ENCODE measurements around the gene CAPZB. TPM values are rescaled to one million over a fixed set of nuclear protein-coding genes. Genes with fewer than 3 reads are reported as not detected.

The CAPZB gene
- total RNA-seq, 2 experiments from 2014 or later = 335 to 340 TPM

DNA sequence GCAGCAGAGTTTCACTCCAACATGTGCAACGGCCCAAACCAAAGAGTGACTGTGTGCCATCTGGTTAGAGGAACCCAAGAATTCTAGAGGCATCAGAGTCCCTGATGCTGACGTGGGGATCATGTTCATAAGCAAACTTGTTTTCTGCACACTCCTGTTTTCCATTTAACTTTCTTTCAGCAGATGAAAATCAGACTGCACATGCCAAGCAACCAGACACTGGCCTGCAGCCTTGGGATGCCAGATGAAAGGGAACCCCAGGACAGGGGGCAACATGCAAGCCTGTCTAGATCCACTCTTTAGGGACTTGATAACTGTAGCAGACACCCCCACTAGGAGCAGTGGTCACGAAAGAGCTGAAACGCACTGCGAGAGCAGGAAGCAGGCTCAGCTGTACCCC lies 116.4 kb downstream of the CAPZB start:
- no peak for ATAC-seq
- Mint-ChIP-seq H3K4me3 (no peak overlapping the region), H3K27me3 (no peaks in the 10 kb centered on the region), H3K9me3 (no peaks in the 10 kb centered on the region), H3K4me1 (ENCODE audit: low read depth) (peaks cover 31% of the 10 kb centered on the region), H3K27ac (peak overlapping the region; percentile 61), H3K36me3 (ENCODE audit: low read depth) (no peaks in the 10 kb centered on the region)
- POLR2A ChIA-PET = no interaction called here
- DNase-seq = no peak
- intact Hi-C loops (cut with micrococcal nuclease) = no loop called here
- CTCF ChIA-PET = interaction anchor here (1.0 to 1.1 kb wide), 2 partner anchors 22 to 285 kb away, joined by 3 to 4 read pairs; no protein-coding TSS in a partner anchor
- TF ChIP-seq, protein P1, sequence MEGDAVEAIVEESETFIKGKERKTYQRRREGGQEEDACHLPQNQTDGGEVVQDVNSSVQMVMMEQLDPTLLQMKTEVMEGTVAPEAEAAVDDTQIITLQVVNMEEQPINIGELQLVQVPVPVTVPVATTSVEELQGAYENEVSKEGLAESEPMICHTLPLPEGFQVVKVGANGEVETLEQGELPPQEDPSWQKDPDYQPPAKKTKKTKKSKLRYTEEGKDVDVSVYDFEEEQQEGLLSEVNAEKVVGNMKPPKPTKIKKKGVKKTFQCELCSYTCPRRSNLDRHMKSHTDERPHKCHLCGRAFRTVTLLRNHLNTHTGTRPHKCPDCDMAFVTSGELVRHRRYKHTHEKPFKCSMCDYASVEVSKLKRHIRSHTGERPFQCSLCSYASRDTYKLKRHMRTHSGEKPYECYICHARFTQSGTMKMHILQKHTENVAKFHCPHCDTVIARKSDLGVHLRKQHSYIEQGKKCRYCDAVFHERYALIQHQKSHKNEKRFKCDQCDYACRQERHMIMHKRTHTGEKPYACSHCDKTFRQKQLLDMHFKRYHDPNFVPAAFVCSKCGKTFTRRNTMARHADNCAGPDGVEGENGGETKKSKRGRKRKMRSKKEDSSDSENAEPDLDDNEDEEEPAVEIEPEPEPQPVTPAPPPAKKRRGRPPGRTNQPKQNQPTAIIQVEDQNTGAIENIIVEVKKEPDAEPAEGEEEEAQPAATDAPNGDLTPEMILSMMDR (IDR thresholded peaks at IDR 0.05) = no peak

DNA sequence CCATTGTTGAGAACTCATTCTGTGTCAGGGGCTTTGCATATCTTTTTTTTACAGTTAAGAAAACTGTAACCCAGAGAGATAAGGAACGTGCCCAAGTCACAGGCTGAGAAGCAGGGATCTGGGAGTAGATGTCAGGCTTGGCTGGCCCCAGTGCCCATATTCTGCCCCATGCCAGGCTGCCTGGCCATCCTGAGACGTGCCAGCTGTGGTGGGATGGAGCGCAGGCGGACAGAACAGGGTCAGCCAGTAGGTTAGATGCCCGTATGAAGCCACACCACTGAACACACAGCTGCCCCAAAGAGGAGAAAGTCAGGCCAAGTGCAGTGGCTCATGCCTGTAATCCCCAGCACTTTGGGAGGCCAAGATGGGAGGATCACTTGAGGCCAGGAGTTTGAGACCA lies 117.3 kb downstream of the CAPZB start:
- Mint-ChIP-seq H3K36me3 (ENCODE audit: low read depth) (no peaks in the 10 kb centered on the region), H3K27ac (no peak overlapping the region), H3K27me3 (no peaks in the 10 kb centered on the region), H3K4me3 (no peak overlapping the region), H3K9me3 (no peaks in the 10 kb centered on the region), H3K4me1 (ENCODE audit: low read depth) (peaks cover 34% of the 10 kb centered on the region)
- ChIA-PET POLR2A (no interaction called here), CTCF (interaction anchor here (2.0 kb wide), 1 partner anchor 214 kb away, joined by 5 read pairs; no protein-coding TSS in a partner anchor)
- ATAC-seq (no peak), DNase-seq (no peak)
- TF ChIP-seq, protein P1 (IDR thresholded peaks at IDR 0.05) = no peak
- intact Hi-C loops (cut with micrococcal nuclease) = no loop called here

DNA sequence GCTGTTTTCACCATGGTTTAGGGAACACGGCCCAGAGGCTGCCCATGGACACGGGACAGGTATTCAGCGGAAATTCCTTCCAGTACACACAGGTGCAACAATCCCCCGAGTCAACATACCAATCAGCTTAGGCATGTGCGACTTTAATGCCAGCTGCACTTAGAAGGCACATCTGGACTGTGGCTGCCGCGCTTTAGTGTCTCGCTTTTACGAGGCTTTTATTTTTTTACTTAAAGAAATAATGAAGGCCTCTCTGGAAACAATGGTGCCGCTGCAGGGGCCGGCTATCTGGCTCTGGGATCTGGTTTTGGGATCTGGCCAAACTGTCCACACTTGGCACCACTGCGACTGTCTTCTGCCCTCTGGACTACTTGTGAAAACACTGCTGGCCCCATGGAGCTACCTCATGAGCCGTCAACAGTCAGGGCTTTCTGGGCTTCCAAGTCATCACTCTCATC lies 117.7 kb downstream of the CAPZB start:
- ATAC-seq = no peak
- DNase-seq = no peak
- Mint-ChIP-seq H3K4me3 (no peak overlapping the region), H3K4me1 (ENCODE audit: low read depth) (peaks cover 35% of the 10 kb centered on the region), H3K9me3 (no peaks in the 10 kb centered on the region), H3K27me3 (no peaks in the 10 kb centered on the region), H3K27ac (no peak overlapping the region), H3K36me3 (ENCODE audit: low read depth) (peaks cover 3% of the 10 kb centered on the region)
- intact Hi-C loops (cut with micrococcal nuclease) = no loop called here
- ChIA-PET CTCF (interaction anchor here (0.9 to 2.0 kb wide), 3 partner anchors 14 to 214 kb away, joined by 3 to 5 read pairs (median 3); no protein-coding TSS in a partner anchor), POLR2A (interaction anchor here (0.9 kb wide), 1 partner anchor 9 kb away, joined by 3 read pairs; no protein-coding TSS in a partner anchor)
- TF ChIP-seq, protein P1 (IDR thresholded peaks at IDR 0.05) = no peak

DNA sequence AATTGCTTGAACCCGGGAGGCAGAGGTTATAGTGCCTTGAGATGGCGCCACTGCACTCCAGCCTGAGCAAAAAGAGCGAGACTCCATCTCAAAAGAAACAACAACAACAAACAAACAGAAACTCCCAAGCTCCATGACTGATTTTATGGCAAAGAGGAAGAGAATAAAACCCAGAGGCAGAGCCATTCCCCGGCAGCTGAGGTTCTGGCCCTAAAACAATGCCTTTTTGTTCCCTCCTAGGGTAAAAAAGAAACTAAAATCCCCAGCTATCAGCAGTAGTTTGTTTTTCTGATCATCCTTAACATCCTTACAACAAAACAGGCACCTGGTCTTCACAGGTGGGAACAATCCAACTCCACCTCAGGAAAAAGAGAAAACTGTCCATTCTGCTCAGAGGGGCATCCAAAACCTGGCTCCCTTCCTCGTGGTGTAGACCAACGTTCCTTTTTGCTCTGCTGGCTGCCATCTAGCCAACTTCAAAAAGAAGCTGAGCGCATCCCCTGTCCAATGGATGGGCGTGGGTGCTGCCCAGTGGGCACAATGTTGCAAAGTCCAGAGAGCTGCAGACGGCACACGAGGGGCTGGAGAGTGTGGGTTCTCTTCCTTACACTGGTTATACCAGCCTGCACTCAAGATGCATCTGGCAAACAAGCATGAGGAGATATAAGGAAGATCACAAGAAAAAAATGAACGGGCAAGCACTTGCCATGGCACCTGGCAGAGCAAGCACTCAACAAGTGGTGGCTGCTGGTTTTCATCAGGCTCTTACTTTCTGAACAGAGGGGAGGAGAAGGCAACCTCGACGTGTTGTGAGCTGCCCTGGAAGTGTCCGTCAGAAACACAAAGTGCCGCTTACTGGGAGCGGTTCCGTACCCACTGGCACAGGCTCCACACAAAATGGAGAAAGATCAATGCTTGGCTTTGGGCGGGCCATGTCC lies 118.5 kb downstream of the CAPZB start:
- ATAC-seq = no peak
- Mint-ChIP-seq H3K27ac (peak overlapping the region; percentile 59), H3K27me3 (no peaks in the 10 kb centered on the region), H3K4me1 (ENCODE audit: low read depth) (peaks cover 39% of the 10 kb centered on the region), H3K9me3 (no peaks in the 10 kb centered on the region), H3K4me3 (no peak overlapping the region), H3K36me3 (ENCODE audit: low read depth) (peaks cover 3% of the 10 kb centered on the region)
- DNase-seq = no peak
- TF ChIP-seq, protein P1 (IDR thresholded peaks at IDR 0.05) = no peak
- intact Hi-C loops (cut with micrococcal nuclease) = no loop called here
- ChIA-PET POLR2A (interaction anchor here (0.9 kb wide), 1 partner anchor 9 kb away, joined by 3 read pairs; no protein-coding TSS in a partner anchor), CTCF (interaction anchor here (0.9 to 2.0 kb wide), 3 partner anchors 14 to 215 kb away, joined by 3 to 5 read pairs (median 3); no protein-coding TSS in a partner anchor)

DNA sequence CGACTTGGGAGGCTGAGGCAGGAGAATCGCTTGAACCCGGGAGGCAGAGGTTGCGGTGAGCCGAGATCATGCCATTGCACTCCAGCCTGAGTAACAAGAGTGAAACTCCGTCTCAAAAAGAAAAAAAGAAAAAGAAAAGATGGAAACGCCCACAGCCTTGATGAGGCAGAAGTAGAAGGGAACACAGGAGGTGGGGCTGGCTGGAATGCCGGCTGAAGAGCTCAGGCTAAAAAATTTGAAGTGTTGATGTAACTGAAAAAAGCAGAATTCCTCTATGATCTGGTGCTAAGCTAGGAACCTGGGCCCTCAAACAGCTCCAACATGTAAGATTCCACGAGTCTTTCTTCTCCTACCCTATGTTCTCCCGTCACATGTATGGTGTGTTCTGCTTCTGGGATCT lies 119.6 kb downstream of the CAPZB start:
- Mint-ChIP-seq H3K27me3 (no peaks in the 10 kb centered on the region), H3K36me3 (ENCODE audit: low read depth) (peaks cover 3% of the 10 kb centered on the region), H3K4me3 (no peak overlapping the region), H3K27ac (peak overlapping the region; percentile 22), H3K9me3 (no peaks in the 10 kb centered on the region), H3K4me1 (ENCODE audit: low read depth) (peaks cover 49% of the 10 kb centered on the region)
- TF ChIP-seq, protein P1 (IDR thresholded peaks at IDR 0.05) = no peak
- ChIA-PET POLR2A (interaction anchor here (0.6 kb wide), 1 partner anchor 217 kb away, joined by 4 read pairs; no protein-coding TSS in a partner anchor), CTCF (no interaction called here)
- no peak for ATAC-seq
- intact Hi-C loops (cut with micrococcal nuclease) = no loop called here
- no peak for DNase-seq

Measured in activated CD8-positive, alpha-beta T cell treated with anti-CD3 and anti-CD28 coated beads for 36 hours (primary cell).